KMS-11 (cell line): ENCODE measurements around the gene INTS13.

Experiments
- H2AFZ ChIP-seq: fragments of 200-600 bp; sonication (generic); 2 replicates; pipeline ENCODE4 v1.6.1; 2016; ENCODE audit warnings: antibody characterized with exemption, mixed run types, low read depth
- H3K27ac ChIP-seq: fragments of 200-600 bp; sonication (generic); 2 replicates; pipeline ENCODE4 v1.6.1; 2016; ENCODE audit warnings: mild to moderate bottlenecking, mixed run types
- H3K27me3 ChIP-seq: fragments of 200-600 bp; sonication (generic); 2 replicates; pipeline ENCODE4 v1.6.1; 2017; ENCODE audit warnings: mild to moderate bottlenecking, low read depth, mixed run types, moderate library complexity; ENCODE audit not compliant: insufficient read depth
- H3K36me3 ChIP-seq: fragments of 200-600 bp; sonication (generic); 2 replicates; pipeline ENCODE4 v1.6.1; 2017; ENCODE audit warnings: mild to moderate bottlenecking, mixed run types; ENCODE audit not compliant: insufficient read depth
- H3K4me1 ChIP-seq: fragments of 200-600 bp; sonication (generic); 2 replicates; pipeline ENCODE4 v1.6.1; 2016; ENCODE audit warnings: mild to moderate bottlenecking, low read depth, mixed run types; ENCODE audit not compliant: poor library complexity, severe bottlenecking
- H3K4me2 ChIP-seq: fragments of 200-600 bp; sonication (generic); 2 replicates; pipeline ENCODE4 v1.7.0; 2016; ENCODE audit warnings: mild to moderate bottlenecking, mixed run types
- H3K4me3 ChIP-seq: fragments of 200-600 bp; sonication (generic); IDR thresholded peaks from 2 replicates; pipeline ENCODE4 v1.6.1; 2017; ENCODE audit warnings: low read depth, low read length, mixed read lengths; ENCODE audit not compliant: insufficient read depth
- H3K79me2 ChIP-seq: fragments of 200-600 bp; sonication (generic); 2 replicates; pipeline ENCODE4 v1.6.1; 2016; ENCODE audit warnings: low read depth, mixed run types; ENCODE audit not compliant: insufficient read depth
- H3K9ac ChIP-seq: fragments of 200-600 bp; sonication (generic); 2 replicates; pipeline ENCODE4 v1.6.1; 2016; ENCODE audit warnings: mild to moderate bottlenecking, mixed run types
- H4K20me1 ChIP-seq: fragments of 200-600 bp; sonication (generic); 2 replicates; pipeline ENCODE4 v1.6.1; 2016; ENCODE audit warnings: mild to moderate bottlenecking, mixed run types; ENCODE audit not compliant: insufficient read depth
- TF ChIP-seq, protein P1 (sequence below): fragments of 200-600 bp; sonication (generic); conservative IDR thresholded peaks from 2 replicates; pipeline ENCODE4 v1.6.1; 2017; ENCODE audit warnings: low read depth, mild to moderate bottlenecking, antibody characterized with exemption, low read length, moderate library complexity, mixed read lengths

INTS13 gene

DNA sequence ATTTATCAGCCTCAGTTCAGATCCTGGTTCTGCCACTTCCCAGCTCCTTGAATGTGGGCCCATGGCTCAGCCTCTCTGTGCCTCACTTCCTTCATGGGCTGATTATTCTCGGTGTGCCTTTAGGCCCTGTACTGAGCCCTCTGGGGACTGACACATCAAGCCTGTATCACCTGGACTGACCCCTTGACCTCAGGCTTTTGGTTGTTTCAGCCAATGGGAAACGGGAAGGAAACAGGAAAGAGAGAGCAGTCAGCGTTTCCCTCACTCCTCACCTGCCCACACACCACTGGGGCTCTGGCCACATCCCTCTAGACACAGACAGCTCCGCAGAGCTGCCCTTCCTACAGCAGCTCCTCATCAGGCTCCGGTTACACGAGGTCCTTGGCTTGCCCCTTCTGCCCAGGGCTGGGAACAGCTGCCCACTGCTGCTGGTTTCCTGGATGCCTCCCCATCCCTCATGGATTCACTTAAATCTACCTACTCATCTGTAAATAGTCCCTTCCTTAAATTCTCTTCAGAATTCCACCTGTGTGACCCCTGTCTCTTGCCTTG is 67.8 kb downstream of the INTS13 start:
- H3K9ac ChIP-seq, result peak overlapping the region; percentile 1; the same call in 1 of the 2 replicates
- H3K27me3 ChIP-seq, result no peaks in the 10 kb centered on the region
- H3K36me3 ChIP-seq, result no peaks in the 10 kb centered on the region
- no peaks in the 10 kb centered on the region for H4K20me1 ChIP-seq
- H3K79me2 ChIP-seq, result no peaks in the 10 kb centered on the region
- H3K4me1 ChIP-seq, result peaks cover 73% of the 10 kb centered on the region
- no peak overlapping the region for H3K4me3 ChIP-seq
- H3K4me2 ChIP-seq, result peak overlapping the region; percentile 93
- H2AFZ ChIP-seq, result peak overlapping the region; percentile 55; the same call in 1 of the 2 replicates
- TF ChIP-seq, protein P1, sequence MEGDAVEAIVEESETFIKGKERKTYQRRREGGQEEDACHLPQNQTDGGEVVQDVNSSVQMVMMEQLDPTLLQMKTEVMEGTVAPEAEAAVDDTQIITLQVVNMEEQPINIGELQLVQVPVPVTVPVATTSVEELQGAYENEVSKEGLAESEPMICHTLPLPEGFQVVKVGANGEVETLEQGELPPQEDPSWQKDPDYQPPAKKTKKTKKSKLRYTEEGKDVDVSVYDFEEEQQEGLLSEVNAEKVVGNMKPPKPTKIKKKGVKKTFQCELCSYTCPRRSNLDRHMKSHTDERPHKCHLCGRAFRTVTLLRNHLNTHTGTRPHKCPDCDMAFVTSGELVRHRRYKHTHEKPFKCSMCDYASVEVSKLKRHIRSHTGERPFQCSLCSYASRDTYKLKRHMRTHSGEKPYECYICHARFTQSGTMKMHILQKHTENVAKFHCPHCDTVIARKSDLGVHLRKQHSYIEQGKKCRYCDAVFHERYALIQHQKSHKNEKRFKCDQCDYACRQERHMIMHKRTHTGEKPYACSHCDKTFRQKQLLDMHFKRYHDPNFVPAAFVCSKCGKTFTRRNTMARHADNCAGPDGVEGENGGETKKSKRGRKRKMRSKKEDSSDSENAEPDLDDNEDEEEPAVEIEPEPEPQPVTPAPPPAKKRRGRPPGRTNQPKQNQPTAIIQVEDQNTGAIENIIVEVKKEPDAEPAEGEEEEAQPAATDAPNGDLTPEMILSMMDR, result no peak
- peak overlapping the region; percentile 51; the same call in 1 of the 2 replicates for H3K27ac ChIP-seq

DNA sequence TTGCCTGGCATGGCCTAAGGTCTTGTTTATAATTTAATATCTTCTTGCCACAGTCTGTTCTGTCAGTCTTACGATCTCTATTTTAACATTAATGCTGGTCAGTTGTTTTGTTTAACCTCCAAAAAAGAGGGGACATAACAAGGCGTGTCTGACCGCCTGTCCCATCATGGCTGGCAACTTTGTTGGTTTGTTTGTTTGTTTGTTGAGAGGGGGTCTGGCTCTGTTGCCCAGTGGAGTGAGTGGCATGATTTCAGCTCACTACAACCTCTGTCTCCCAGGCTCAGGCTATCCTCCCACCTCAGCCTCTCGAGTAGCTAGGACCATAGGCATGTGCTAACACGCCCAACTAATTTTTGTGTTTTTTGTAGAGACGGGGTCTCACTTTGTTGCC is 68.7 kb downstream of the INTS13 start:
- Histone ChIP-seq H3K36me3 (no peaks in the 10 kb centered on the region), H4K20me1 (no peaks in the 10 kb centered on the region), H2AFZ (no peak overlapping the region), H3K27ac (no peak overlapping the region), H3K27me3 (no peaks in the 10 kb centered on the region), H3K9ac (no peak overlapping the region), H3K4me1 (peaks cover 73% of the 10 kb centered on the region), H3K4me3 (no peak overlapping the region), H3K79me2 (no peaks in the 10 kb centered on the region), H3K4me2 (no peak overlapping the region)
- TF ChIP-seq, protein P1, result no peak

DNA sequence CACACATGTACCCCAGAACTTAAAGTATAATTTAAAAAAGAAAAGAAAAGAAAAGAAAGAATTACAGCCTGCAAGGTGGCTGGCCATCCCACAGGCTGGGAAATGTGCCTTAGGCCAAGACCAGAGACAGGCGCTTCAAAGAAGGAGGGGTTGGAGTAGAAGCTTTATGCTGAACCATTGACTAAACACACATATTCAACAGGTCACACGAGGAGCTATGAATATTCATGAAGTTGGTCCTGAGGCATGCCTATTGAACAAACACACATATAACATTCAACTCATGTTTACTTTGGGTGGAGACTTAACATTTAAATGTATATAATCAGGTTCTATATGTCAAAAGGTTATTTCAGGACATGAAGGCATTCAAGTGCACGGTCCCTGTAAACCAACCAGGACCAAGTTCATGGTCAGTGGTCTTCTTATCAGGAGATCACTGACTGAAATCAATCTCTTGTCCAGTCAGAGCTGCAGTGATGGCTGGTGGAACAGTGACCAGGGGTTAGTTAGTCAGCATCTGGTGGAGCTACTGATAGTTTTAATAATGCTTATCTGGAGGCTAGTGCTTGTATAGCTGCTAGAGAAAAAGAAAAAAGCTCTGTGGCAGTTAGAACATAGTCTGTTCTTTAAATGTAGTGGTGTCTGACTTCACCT is 69.2 kb downstream of the INTS13 start:
- no peaks in the 10 kb centered on the region for H3K36me3 ChIP-seq
- peaks cover 73% of the 10 kb centered on the region for H3K4me1 ChIP-seq
- no peak overlapping the region for H3K4me3 ChIP-seq
- no peak overlapping the region; the same call in 1 of the 2 replicates for H3K4me2 ChIP-seq
- no peaks in the 10 kb centered on the region for H4K20me1 ChIP-seq
- no peaks in the 10 kb centered on the region for H3K79me2 ChIP-seq
- TF ChIP-seq, protein P1, result no peak
- no peak overlapping the region for H2AFZ ChIP-seq
- no peak overlapping the region for H3K27ac ChIP-seq
- H3K27me3 ChIP-seq, result no peaks in the 10 kb centered on the region
- no peak overlapping the region for H3K9ac ChIP-seq

DNA sequence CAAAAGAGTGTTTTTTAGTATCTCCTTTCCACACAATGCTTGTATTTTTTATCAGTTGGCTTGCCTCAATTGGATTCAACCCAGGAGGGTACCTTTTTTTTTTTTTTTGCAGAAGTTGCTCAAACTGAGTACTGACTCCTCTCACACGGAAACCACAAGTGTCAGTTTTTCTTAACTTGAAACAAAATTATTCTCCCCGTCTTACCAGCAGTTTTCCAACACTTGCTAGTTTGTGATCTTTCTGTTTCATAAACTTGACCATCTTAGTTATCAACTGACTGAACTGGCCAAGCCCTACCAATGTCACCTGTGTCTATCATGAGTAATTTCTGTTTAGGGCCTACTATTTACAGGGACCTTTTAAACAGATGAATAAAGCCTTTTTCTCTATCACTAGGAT is 70.7 kb downstream of the INTS13 start:
- no peak overlapping the region for H2AFZ ChIP-seq
- no peaks in the 10 kb centered on the region for H3K36me3 ChIP-seq
- no peak overlapping the region for H3K4me3 ChIP-seq
- no peaks in the 10 kb centered on the region for H4K20me1 ChIP-seq
- peaks cover 69% of the 10 kb centered on the region for H3K4me1 ChIP-seq
- no peaks in the 10 kb centered on the region for H3K27me3 ChIP-seq
- peak overlapping the region; percentile 1; the same call in 1 of the 2 replicates for H3K9ac ChIP-seq
- TF ChIP-seq, protein P1, result no peak
- H3K79me2 ChIP-seq, result no peaks in the 10 kb centered on the region
- H3K4me2 ChIP-seq, result peak overlapping the region; percentile 65
- peak overlapping the region; percentile 44 for H3K27ac ChIP-seq
